Measurements from ENCODE around the gene HS6ST2.

HS6ST2 gene

DNA sequence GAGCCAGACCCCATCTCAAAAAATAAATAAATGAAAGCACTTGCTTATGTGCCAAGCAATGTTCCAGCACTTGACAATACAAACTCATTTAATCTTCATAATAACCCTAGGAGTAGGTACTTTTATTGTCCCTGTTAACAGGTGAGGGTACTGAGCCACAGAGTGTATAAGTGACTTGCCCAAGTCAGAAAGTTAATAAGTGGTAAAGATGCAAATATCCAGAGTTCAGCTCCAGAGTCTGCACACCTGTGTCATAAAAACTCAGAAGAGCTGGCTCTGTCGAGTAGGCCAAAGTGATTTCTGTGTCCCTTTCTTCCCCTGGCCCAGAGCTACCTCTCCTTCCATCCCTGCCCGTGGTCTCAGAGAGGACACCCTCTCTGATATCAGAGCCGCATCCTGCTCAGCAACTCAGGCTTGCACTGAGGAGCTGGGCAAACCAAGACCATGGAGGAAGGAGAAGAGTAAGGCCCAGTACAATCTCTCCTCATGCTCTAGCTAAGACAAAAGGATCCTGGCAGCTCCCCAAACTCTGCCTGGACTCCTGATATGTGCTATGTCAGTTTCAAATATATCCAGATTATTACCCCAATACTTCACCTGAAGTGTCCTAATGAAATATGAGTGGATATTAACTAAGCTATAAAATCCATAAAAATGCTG is 136.3 kb downstream of the HS6ST2 start:
- Histone ChIP-seq H3K4me1 (ENCODE audit: control insufficient read depth, low read length) (no peaks in the 10 kb centered on the region), H3K27me3 (ENCODE audit: control insufficient read depth, low read length) (no peaks in the 10 kb centered on the region), H3K9me2 (replicated peaks; ENCODE audit: control insufficient read depth, low read length) (no peaks in the 10 kb centered on the region), H3K27ac (ENCODE audit: low read depth, low read length) (no peak overlapping the region), H3K79me2 (ENCODE audit: control insufficient read depth, low read length) (no peaks in the 10 kb centered on the region), H3K4me3 (ENCODE audit: low read length) (no peak overlapping the region), H4K20me1 (ENCODE audit: control insufficient read depth, insufficient read depth, low read depth, low read length) (no peaks in the 10 kb centered on the region), H3F3A (ENCODE audit: control insufficient read depth, insufficient read depth) (no peaks in the 10 kb centered on the region), H3K36me3 (ENCODE audit: control insufficient read depth, low read length) (no peaks in the 10 kb centered on the region), H3K9me3 (ENCODE audit: control insufficient read depth, insufficient read depth, low read length) (no peaks in the 10 kb centered on the region), H3K4me2 (ENCODE audit: low read length) (no peak overlapping the region)
- TF ChIP-seq, protein P1, sequence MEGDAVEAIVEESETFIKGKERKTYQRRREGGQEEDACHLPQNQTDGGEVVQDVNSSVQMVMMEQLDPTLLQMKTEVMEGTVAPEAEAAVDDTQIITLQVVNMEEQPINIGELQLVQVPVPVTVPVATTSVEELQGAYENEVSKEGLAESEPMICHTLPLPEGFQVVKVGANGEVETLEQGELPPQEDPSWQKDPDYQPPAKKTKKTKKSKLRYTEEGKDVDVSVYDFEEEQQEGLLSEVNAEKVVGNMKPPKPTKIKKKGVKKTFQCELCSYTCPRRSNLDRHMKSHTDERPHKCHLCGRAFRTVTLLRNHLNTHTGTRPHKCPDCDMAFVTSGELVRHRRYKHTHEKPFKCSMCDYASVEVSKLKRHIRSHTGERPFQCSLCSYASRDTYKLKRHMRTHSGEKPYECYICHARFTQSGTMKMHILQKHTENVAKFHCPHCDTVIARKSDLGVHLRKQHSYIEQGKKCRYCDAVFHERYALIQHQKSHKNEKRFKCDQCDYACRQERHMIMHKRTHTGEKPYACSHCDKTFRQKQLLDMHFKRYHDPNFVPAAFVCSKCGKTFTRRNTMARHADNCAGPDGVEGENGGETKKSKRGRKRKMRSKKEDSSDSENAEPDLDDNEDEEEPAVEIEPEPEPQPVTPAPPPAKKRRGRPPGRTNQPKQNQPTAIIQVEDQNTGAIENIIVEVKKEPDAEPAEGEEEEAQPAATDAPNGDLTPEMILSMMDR (IDR thresholded peaks at IDR 0.05; ENCODE audit: low read depth, low read length, poor library complexity, severe bottlenecking): no peak

DNA sequence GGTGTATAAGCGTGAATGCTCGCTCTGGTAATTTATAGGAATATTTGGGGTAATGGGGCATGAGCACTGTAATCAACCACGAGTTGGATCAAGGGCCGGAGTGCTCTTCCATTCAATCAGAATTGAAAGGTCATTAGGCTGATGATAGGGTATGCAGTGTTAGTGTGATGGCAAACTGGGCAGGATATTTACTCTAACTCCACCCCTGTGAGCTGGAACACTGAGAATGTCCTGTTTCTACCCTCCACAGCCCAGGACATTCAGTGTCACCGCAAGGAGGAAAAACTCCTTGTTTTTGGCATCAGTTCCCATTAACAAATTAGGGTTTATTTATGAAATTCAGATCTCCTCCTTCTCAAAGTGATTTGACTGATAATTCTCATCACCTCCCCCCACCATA is 137.8 kb downstream of the HS6ST2 start:
- no peaks in the 10 kb centered on the region for H3F3A ChIP-seq (ENCODE audit: control insufficient read depth, insufficient read depth)
- no peaks in the 10 kb centered on the region for H3K36me3 ChIP-seq (ENCODE audit: control insufficient read depth, low read length)
- H3K27me3 ChIP-seq (ENCODE audit: control insufficient read depth, low read length): no peaks in the 10 kb centered on the region
- H3K4me2 ChIP-seq (ENCODE audit: low read length): no peak overlapping the region
- no peaks in the 10 kb centered on the region for H4K20me1 ChIP-seq (ENCODE audit: control insufficient read depth, insufficient read depth, low read depth, low read length)
- no peak overlapping the region for H3K27ac ChIP-seq (ENCODE audit: low read depth, low read length)
- no peak overlapping the region for H3K4me3 ChIP-seq (ENCODE audit: low read length)
- H3K79me2 ChIP-seq (ENCODE audit: control insufficient read depth, low read length): no peaks in the 10 kb centered on the region
- no peak for TF ChIP-seq EZH2phosphoT487 (IDR thresholded peaks at IDR 0.05; ENCODE audit: borderline replicate concordance, low read length)
- TF ChIP-seq, protein P1 (IDR thresholded peaks at IDR 0.05; ENCODE audit: low read depth, low read length, poor library complexity, severe bottlenecking): no peak
- H3K9me3 ChIP-seq (ENCODE audit: control insufficient read depth, insufficient read depth, low read length): no peaks in the 10 kb centered on the region
- no peaks in the 10 kb centered on the region for H3K4me1 ChIP-seq (ENCODE audit: control insufficient read depth, low read length)
- no peaks in the 10 kb centered on the region for H3K9me2 ChIP-seq (replicated peaks; ENCODE audit: control insufficient read depth, low read length)

DNA sequence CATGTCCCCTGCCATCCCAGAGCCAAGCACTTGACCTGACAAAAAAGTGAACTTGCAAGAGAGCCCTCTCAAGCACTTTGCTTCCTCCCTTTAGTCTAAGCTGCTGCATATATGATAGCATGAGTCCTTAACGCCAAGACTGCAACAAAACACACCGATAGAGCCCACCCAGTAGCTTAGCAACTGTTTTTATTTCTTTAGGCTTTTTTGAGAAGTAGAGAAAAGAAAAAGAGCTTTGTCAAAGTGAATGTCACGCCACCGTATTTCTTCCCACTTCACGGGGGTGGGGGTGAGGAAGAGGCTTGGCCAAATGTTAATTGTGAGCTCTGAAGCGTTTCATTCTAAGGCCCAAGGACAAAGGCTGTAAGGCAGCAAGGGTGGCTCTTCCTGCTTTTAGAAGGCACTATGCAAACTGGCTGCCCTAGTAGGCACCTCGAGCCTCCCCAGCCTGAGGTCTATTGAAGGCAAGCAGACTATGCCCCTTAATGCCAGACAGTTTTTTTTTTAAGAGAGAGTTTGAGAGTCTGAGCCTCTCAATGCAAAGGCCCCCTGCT is 138.6 kb downstream of the HS6ST2 start:
- no peak overlapping the region for H3K4me3 ChIP-seq (ENCODE audit: low read length)
- no peaks in the 10 kb centered on the region for H3K27me3 ChIP-seq (ENCODE audit: control insufficient read depth, low read length)
- no peaks in the 10 kb centered on the region for H4K20me1 ChIP-seq (ENCODE audit: control insufficient read depth, insufficient read depth, low read depth, low read length)
- H3F3A ChIP-seq (ENCODE audit: control insufficient read depth, insufficient read depth): no peaks in the 10 kb centered on the region
- H3K36me3 ChIP-seq (ENCODE audit: control insufficient read depth, low read length): no peaks in the 10 kb centered on the region
- no peaks in the 10 kb centered on the region for H3K4me1 ChIP-seq (ENCODE audit: control insufficient read depth, low read length)
- H3K27ac ChIP-seq (ENCODE audit: low read depth, low read length): no peak overlapping the region
- H3K79me2 ChIP-seq (ENCODE audit: control insufficient read depth, low read length): no peaks in the 10 kb centered on the region
- no peak for TF ChIP-seq EZH2phosphoT487 (IDR thresholded peaks at IDR 0.05; ENCODE audit: borderline replicate concordance, low read length)
- TF ChIP-seq, protein P1 (IDR thresholded peaks at IDR 0.05; ENCODE audit: low read depth, low read length, poor library complexity, severe bottlenecking): no peak
- H3K9me2 ChIP-seq (replicated peaks; ENCODE audit: control insufficient read depth, low read length): no peaks in the 10 kb centered on the region
- H3K4me2 ChIP-seq (ENCODE audit: low read length): no peak overlapping the region
- H3K9me3 ChIP-seq (ENCODE audit: control insufficient read depth, insufficient read depth, low read length): no peaks in the 10 kb centered on the region

Measured in DOHH2 (cell line).